H7 (cell line): ENCODE data around the gene ERVW-1. TPM values are rescaled to one million over a fixed set of nuclear protein-coding genes. Genes with fewer than 3 reads are reported as not detected.
"Not testable (repeated sequence)": the region's sequence is repeated elsewhere in the genome, so short reads cannot be mapped to it uniquely, and the experiment has no call there.

Experiments used
- DNase-seq: peaks from one replicate; pipeline ENCODE4 v3.0.0; 2012
- H3K27me3 ChIP-seq: 2 replicates; pipeline ENCODE4 v1.6.0; 2011; ENCODE audit warnings: mild to moderate bottlenecking, low read length; ENCODE audit not compliant: control insufficient read depth, insufficient read depth
- H3K36me3 ChIP-seq: replicated peaks from 2 replicates; pipeline ENCODE4 v1.5.1; 2011; ENCODE audit warnings: low read length; ENCODE audit not compliant: control insufficient read depth, insufficient read depth
- H3K4me3 ChIP-seq: 2 replicates; pipeline ENCODE4 v1.5.1; 2011; ENCODE audit warnings: low read depth, mild to moderate bottlenecking, control low read depth, low read length, moderate library complexity; ENCODE audit not compliant: insufficient read depth
- total RNA-seq: library from RNA; depleted of rRNA; stranded (reverse); fragments of >200 nt; shearing (Covaris generic); gene quantifications from 2 replicates; pipeline ENCODE4 v1.2.3, GENCODE V29; 2014

ERVW-1 gene
- total RNA-seq, 1 experiment from 2014 or later, result 1.1 TPM

DNA sequence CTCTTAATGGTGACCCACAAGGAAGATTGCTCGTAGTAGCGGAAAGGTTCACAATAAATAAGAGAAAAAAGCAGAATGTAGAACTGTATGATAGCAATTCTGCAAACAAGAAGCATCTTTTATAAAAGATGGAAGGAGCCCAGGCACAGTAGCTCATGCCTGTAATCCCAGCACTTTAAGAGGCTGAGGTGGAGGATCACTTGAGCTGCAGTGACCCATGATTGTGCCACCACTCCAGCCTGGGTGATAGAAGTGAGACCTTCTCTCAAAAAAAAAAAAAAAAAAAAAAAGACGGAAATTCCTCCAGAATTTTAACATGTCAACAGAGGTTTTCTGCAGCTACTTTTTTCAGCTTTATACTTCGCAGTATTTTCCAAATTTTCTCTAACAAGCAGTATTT, 17.2 kb downstream of the ERVW-1 start:
- H3K4me3 ChIP-seq, result no peak overlapping the region
- DNase-seq, result no peak
- H3K27me3 ChIP-seq, result no peaks in the 10 kb centered on the region
- H3K36me3 ChIP-seq, result peaks cover 11% of the 10 kb centered on the region

DNA sequence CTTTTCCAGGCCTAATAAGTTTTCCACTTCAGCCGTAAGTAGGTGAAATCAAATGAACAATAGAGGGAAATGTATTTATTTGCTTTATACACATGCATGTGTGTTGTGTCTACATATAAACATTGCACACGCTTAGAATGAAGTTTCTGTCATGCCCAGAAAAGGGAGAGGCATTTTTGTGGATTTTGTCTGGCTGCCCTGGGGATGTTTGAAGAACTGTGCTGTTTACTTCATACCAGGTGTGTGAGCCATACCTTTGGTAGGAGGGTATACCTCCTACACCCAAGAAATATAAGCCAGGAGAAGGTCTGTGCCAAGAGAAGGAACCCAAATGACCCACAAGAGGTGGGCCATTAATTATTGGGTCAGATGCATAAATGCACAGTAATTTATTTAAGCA, 17.6 kb downstream of the ERVW-1 start:
- no peaks in the 10 kb centered on the region for H3K27me3 ChIP-seq
- H3K36me3 ChIP-seq, result peaks cover 13% of the 10 kb centered on the region
- H3K4me3 ChIP-seq, result no peak overlapping the region
- no peak for DNase-seq

DNA sequence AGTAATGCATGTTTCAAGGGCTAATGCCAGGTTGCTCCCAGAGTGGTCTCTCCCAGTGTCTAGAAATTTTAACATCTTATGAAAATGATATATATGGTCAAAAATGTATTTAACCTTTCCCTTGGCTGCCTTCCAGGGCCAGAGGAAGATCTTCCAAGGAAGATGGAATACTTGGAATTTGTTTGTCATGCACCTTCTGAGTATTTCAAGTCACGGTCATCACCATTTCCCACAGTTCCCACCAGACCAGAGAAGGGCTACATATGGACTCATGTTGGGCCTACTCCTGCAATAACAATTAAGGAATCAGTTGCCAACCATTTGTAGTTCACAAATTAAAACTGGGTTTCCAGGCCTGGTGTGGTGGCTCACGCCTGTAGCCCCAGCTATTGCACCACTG, 21.5 kb downstream of the ERVW-1 start:
- no peak for DNase-seq
- Histone ChIP-seq H3K36me3 (peaks cover 35% of the 10 kb centered on the region), H3K4me3 (no peak overlapping the region), H3K27me3 (no peaks in the 10 kb centered on the region)

DNA sequence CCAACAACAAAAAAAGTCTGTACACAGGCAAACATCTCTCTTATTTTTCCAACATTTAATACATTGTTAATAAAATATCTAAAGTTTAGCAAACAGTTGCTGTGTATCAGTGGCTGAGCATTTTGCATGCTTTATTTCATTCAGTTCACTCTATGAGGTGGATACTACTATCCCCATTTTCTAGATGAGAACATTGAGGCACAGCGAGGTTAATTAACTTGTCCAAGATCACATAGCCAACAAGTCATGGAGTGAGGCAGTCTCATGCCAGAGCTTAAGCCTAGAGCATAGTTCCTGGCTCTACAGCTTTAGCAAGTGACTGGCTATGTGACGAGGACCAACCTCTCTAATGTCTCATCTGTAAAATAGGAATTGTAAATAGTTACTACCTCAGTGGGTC, 26.1 kb downstream of the ERVW-1 start:
- no peak overlapping the region for H3K4me3 ChIP-seq
- H3K27me3 ChIP-seq, result no peaks in the 10 kb centered on the region
- DNase-seq, result no peak
- H3K36me3 ChIP-seq, result peaks cover 50% of the 10 kb centered on the region

DNA sequence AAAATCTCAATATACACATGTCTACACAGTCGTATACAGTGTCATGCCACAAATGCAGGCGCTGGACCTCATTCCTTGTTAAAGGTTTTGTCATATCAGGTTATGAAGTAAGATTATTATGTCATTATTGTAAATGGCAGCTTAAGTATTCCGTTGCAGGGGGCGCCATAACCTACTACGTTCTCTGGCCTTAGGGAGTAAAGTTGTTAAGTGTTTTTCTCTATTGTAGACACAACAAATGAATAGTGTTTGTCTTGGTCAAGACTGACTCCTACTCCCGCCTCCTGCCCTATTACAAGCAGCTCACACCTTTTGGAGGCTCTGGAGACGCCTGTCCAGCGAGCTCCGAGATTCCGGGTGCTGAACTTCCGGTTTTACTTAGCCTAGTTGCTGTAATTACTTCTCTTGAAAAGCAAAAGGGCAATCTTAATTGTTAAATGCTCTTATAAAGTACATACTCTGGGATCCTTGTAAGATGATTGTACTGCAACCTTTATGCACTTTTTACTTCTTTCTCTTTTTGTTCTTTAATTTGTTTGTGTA, 29.5 kb downstream of the ERVW-1 start:
- Histone ChIP-seq H3K4me3 (peak overlapping the region; percentile 95), H3K36me3 (peaks cover 29% of the 10 kb centered on the region), H3K27me3 (no peaks in the 10 kb centered on the region)
- DNase-seq, result peak; percentile 44

DNA sequence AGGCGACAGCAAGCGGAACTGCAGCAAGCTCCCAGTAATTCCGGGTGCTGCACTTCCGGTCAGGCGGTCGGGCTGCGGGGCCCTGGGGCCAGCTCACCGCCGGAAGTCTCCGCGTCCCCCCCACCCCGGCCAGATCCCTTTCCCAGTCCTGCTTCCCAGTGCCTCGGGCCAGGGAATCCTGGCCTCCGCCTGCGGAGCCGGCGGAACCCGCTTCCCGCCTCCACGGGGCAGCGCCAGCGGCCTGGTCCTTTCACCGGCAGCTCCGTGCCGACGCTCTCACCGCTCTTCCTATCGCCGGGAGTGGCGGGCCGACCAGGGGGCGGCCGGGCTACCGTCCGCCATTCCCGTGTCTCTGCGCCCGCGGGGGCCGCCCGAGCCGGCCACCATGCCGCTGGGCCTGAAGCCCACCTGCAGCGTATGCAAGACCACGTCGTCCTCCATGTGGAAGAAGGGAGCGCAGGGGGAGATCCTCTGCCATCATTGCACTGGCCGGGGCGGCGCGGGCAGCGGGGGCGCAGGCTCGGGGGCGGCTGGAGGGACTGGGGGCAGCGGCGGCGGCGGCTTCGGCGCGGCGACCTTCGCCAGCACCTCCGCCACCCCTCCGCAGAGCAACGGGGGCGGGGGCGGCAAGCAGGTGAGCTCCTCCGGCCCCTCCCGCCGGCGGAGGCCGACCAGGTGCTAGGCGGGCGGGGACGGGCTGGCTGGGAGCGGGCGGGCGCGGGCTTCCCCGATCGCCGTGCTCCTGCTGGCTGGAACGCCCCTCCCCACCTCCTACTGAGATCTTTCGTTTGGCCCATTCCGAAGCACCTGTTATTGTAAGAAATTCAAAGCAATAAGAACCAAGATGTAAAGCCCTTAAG, 30.2 kb downstream of the ERVW-1 start, which contains the start of gene GATAD1:
GATAD1 (plus strand) TSS at position 138 of the 860 bp plus-strand sequence; CDS start at position 386, 248 bp downstream.
- H3K27me3 ChIP-seq, result no peaks in the 10 kb centered on the region

DNA sequence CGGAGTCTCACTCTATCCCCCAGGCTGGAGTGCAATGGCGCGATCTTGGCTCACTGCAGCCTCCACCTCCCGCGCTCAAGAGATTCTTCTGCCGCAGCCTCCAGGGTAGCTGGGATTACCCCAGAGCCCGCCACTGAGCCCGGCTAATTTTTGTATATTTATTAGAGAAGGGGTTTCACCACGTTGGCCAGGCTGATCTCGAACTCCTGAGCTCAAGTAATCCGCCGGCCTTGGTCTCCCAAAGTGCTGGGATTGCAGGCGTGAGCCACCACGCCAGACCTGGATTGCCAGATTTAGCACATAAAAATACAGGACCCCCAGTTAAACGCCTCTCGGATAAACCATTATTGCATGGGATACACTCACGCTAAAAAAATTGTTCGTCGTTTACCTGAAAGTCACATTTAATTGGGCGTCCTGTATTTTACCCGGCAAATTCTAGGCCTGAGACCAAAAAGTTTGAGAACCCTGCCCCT, 30.8 kb downstream of the ERVW-1 start:
- no peaks in the 10 kb centered on the region for H3K27me3 ChIP-seq
- H3K36me3 ChIP-seq, result peaks cover 22% of the 10 kb centered on the region
- DNase-seq, result no peak
- peak overlapping the region; percentile 95; the same call in 1 of the 2 replicates for H3K4me3 ChIP-seq

More for the DNA sequence above, 30.2 kb downstream of the ERVW-1 start, which contains the start of gene GATAD1:
- H3K36me3 ChIP-seq, result peaks cover 27% of the 10 kb centered on the region
- H3K4me3 ChIP-seq, result peak within 1 kb of the TSS; percentile 95
- peak; percentile 95 for DNase-seq

DNA sequence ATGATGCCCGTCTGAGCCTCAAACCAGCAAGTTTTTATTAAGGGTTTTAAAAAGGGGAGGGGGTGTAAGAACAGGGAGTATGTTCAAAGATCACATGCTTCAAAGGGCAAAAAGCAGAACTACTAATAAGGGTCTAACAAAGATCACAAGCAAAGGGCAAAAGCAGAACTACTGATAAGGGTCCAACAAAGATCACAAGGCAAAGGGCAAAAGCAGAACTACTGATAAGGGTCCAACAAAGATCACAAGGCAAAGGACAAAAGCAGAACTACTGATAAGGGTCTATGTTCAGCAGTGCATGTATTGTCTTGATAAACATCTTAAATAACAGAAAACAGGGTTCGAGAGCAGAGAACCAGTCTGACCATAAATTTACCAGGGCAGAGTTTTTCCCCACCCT, 35.0 kb downstream of the ERVW-1 start:
- DNase-seq, H3K27me3 ChIP-seq, H3K36me3 ChIP-seq, H3K4me3 ChIP-seq: not testable (repeated sequence)

DNA sequence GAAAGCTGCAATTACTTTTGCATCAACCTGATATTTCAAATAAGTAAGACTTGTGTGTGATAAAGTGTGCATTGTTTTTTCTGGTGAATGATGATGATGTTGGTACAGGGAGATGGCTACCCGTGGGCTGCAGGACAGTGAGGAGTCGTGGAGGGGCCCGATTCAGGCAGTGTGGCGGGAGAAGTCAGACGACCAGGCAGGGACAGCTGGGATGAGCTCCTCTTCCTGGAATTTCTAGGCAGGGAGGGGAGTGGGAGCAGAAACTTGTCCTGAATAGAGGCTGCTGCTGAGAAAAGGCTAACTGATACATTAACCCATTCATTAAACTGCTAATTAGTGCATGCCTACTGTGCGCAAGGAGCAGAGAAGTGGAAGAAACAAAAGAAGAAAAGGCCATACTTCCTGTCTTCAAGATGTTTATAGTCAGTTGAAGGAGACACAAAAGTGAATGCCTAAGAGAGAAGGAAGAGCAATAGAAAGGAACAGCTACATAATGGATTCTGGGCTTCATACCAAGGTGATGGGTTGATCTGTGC, 39.7 kb downstream of the ERVW-1 start:
- H3K36me3 ChIP-seq, result no peaks in the 10 kb centered on the region
- DNase-seq, result no peak
- no peaks in the 10 kb centered on the region for H3K27me3 ChIP-seq
- H3K4me3 ChIP-seq, result no peak overlapping the region

DNA sequence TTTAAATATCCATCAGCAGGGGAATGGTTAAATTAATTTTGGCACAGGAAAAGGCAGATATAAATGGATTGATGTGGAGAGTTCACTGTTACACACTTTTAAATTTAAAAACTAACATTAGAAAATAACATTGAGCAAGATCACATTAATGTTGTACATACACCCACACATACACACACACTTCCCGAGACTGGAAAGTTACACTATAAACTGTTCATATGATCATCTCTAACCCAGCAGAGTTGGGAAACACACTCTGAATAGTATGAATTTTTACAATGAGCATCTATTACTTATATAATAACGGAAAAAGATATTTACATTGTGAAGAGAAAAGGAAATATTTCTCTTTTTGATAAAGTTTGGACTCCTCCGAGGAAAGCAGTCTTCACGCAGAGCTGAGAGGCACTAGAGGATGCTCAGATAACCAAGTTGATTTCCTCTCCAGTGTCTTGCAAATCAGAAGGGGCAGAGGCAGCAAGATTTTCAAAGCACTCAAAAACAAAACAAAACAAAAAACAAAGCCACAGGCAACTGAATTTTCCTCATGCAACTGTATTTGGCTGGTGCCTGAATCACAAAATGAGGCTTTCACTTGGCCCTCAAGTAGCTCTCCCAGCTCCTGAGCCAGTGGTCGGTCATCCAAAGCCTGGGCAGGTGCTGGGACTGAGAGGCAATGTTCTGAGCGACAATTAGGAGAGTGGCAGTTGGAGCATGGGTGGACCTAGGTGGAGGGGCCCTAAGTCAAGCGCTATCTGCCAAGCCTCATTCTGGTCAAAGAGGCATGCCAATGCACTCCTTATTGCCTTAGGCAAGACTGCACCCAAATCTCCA, 40.9 kb downstream of the ERVW-1 start:
- Histone ChIP-seq H3K27me3 (no peaks in the 10 kb centered on the region), H3K4me3 (no peak overlapping the region), H3K36me3 (no peaks in the 10 kb centered on the region)
- no peak for DNase-seq

DNA sequence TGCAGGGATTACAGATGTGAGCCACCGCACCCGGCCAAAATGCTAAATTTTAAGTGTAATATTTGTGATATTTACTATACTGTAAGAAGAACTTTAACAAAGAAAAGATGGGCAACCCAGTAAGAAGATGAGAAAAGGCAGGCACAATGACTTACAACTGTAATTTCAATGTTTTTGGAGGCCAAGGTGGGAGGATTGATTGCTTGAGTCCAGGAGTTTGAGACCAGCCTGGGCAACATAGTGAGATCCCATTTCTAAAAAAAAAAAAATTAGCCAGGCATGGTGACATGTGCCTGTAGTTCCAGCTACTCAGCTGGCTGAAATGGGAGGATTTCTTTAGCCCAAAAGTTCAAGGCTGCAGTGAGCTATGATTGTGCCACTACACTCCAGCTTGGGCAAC, 42.2 kb downstream of the ERVW-1 start:
- no peaks in the 10 kb centered on the region for H3K36me3 ChIP-seq
- no peak overlapping the region for H3K4me3 ChIP-seq
- DNase-seq, result no peak
- no peaks in the 10 kb centered on the region for H3K27me3 ChIP-seq

DNA sequence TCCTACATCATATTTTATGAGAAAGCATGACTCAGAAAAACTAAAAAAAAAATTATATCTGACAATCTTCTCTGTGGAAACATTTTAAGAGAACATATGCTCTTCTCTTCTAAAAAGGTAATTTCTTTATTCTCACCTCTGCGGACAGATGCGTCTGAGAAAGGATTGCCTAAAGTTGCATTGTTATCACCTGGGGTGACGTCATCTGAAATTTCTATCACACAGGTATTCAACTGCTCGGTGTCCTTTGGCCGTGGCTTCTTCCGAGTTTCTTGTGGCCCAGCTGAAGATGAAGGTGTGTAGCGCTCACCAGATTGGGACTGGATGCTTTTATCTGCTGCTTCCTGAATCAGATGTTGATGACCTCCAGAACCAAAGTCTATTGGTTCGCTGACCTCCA, 44.7 kb downstream of the ERVW-1 start:
- no peaks in the 10 kb centered on the region for H3K27me3 ChIP-seq
- no peaks in the 10 kb centered on the region for H3K36me3 ChIP-seq
- DNase-seq, result no peak
- no peak overlapping the region for H3K4me3 ChIP-seq

DNA sequence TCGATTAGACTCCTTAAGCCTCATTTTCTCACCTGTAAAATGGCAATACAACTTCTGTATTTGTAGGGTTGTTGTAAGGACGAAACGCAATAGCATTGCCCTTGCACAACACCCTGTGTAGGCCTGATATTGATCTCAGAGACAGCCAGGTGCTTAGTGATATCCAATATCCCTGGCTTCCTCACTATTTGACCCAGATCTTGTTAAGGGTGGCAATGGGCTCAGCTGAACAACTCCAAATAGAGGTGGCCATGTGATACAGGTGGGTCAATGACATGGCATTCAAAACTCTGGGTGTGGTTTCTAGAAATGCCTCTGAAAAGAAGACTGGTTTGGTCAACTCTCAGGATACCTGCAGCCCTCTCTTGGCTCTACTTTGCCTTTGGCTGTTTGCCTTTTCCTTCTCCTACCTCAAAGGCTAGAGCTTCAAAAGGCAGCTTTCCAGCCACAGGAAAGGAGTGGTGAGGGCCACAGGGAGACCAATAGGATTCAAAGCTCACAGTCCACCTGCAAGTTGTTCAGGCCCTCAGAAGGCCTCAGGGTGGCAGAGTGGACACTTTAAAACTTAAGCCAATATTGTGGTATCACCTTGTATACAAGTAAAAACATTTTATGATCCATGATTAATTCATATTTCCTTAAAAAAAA, 45.3 kb downstream of the ERVW-1 start:
- Histone ChIP-seq H3K4me3 (no peak overlapping the region), H3K36me3 (no peaks in the 10 kb centered on the region)

DNA sequence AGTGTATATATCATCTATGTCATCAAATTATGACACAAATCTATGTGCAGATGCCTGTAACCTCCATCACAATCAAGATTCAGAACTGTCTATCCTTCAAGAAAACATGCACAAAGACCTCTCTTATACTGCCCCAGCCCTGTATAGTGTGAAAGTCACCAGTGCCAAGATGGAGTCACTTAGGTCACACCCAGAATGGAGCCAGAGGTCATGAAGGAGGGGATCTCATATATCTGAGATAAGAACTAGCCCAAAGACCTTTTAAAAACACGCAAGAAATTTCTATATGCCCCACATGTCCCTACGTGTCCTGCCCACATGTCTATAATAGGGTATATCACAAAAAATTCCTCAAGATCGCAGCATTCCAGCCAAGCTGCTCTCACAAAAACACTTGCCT, 50.6 kb downstream of the ERVW-1 start:
- no peak for DNase-seq
- Histone ChIP-seq H3K27me3 (no peaks in the 10 kb centered on the region; the same call in 1 of the 2 replicates), H3K36me3 (no peaks in the 10 kb centered on the region), H3K4me3 (no peak overlapping the region)

More for the DNA sequence above, 45.3 kb downstream of the ERVW-1 start:
- no peak for DNase-seq
- H3K27me3 ChIP-seq, result no peaks in the 10 kb centered on the region
